ENCODE data around the gene BAIAP2. TPM values are rescaled to one million over a fixed set of nuclear protein-coding genes. Genes with fewer than 3 reads are reported as not detected.

BAIAP2 gene
- total RNA-seq, 4 donors from 2014 or later = 7.3 to 36.1 (median 15.4) TPM

- Histone ChIP-seq H3K4me3 (no peak overlapping the region), H3K4me1 (peaks cover 17 to 21% of the 10 kb centered on the region in 2 donors), H3K27ac (no peak overlapping the region), H3K9me3 (no peaks in the 10 kb centered on the region), H3K27me3 (no peaks in the 10 kb centered on the region), H3K36me3 (no peaks in the 10 kb centered on the region)
- DNase-seq = no peak
- intact Hi-C loops (cut with DNase I; ENCODE audit: low total_unique reads) = no loop called here
- ATAC-seq = no peak
- TF ChIP-seq POLR2A (IDR thresholded peaks at IDR 0.05) (no peak), CTCF (IDR thresholded peaks at IDR 0.05 in 4 of 5, conservative IDR thresholded peaks at IDR 0.05 in 1 of 5) (no peak)
- in situ Hi-C loops (cut with MboI; ENCODE audit: low sequenced_read_pairs in 4 of 4) = no loop called here
Measured at GRCh38 chr17:81054308-81054707, 19.4 kb downstream of the BAIAP2 start.

GRCh38 chr17:81054881-81055370, 20.0 kb downstream of the BAIAP2 start:
- no peaks in the 10 kb centered on the region for H3K9me3 ChIP-seq
- TF ChIP-seq CTCF (IDR thresholded peaks at IDR 0.05 in 4 of 5, conservative IDR thresholded peaks at IDR 0.05 in 1 of 5) = no peak
- TF ChIP-seq POLR2A (IDR thresholded peaks at IDR 0.05) = no peak
- H3K36me3 ChIP-seq = no peaks in the 10 kb centered on the region
- DNase-seq (no peak), ATAC-seq (no peak)
- H3K4me3 ChIP-seq = no peak overlapping the region
- H3K27ac ChIP-seq = no peak overlapping the region
- intact Hi-C loops (cut with DNase I; ENCODE audit: low total_unique reads) (no loop called here), in situ Hi-C loops (cut with MboI; ENCODE audit: low sequenced_read_pairs in 4 of 4) (no loop called here)
- peaks cover 17 to 21% of the 10 kb centered on the region in 2 donors for H3K4me1 ChIP-seq
- no peaks in the 10 kb centered on the region for H3K27me3 ChIP-seq

GRCh38 chr17:81056312-81056711, 21.4 kb downstream of the BAIAP2 start:
- Histone ChIP-seq H3K27me3 (no peaks in the 10 kb centered on the region), H3K4me1 (peaks cover 17% of the 10 kb centered on the region in 2 donors), H3K27ac (peak overlapping the region in 2 of 4 donors; percentile 80 to 87), H3K4me3 (no peak overlapping the region), H3K9me3 (no peaks in the 10 kb centered on the region), H3K36me3 (no peaks in the 10 kb centered on the region)
- TF ChIP-seq POLR2A (IDR thresholded peaks at IDR 0.05) (no peak), CTCF (IDR thresholded peaks at IDR 0.05 in 4 of 5, conservative IDR thresholded peaks at IDR 0.05 in 1 of 5) (no peak)
- in situ Hi-C loops (cut with MboI; ENCODE audit: low sequenced_read_pairs in 4 of 4) (no loop called here), intact Hi-C loops (cut with DNase I; ENCODE audit: low total_unique reads) (loop anchor here (2.0 kb wide), 1 partner anchor 20 kb away; no protein-coding TSS in a partner anchor)
- DNase-seq (no peak), ATAC-seq (no peak)

GRCh38 chr17:81057079-81057730, 22.3 kb downstream of the BAIAP2 start:
- Histone ChIP-seq H3K27me3 (no peaks in the 10 kb centered on the region), H3K4me3 (no peak overlapping the region), H3K9me3 (no peaks in the 10 kb centered on the region), H3K36me3 (no peaks in the 10 kb centered on the region), H3K27ac (peak overlapping the region; percentile 61 to 87 (median 77)), H3K4me1 (peaks cover 17% of the 10 kb centered on the region in 2 donors)
- no peak for TF ChIP-seq CTCF (IDR thresholded peaks at IDR 0.05 in 4 of 5, conservative IDR thresholded peaks at IDR 0.05 in 1 of 5)
- TF ChIP-seq POLR2A (IDR thresholded peaks at IDR 0.05) = no peak
- in situ Hi-C loops (cut with MboI; ENCODE audit: low sequenced_read_pairs in 4 of 4) (no loop called here), intact Hi-C loops (cut with DNase I; ENCODE audit: low total_unique reads) (loop anchor here (2.0 kb wide), 1 partner anchor 20 kb away; no protein-coding TSS in a partner anchor)
- peak; percentile 81 to 84 for DNase-seq
- ATAC-seq = peak; percentile 95 to 98

All from gastrocnemius medialis (tissue), 4 donors.